ENCODE results near the gene PSKH1. TPM values are rescaled to one million over a fixed set of nuclear protein-coding genes. Genes with fewer than 3 reads are reported as not detected.
A peak's percentile ranks its signal among the peaks of the same experiment; 100 is the strongest.

The PSKH1 gene
- total and polyA plus RNA-seq, 4 donors: 8.3 to 23.8 (median 13.8) TPM

DNA sequence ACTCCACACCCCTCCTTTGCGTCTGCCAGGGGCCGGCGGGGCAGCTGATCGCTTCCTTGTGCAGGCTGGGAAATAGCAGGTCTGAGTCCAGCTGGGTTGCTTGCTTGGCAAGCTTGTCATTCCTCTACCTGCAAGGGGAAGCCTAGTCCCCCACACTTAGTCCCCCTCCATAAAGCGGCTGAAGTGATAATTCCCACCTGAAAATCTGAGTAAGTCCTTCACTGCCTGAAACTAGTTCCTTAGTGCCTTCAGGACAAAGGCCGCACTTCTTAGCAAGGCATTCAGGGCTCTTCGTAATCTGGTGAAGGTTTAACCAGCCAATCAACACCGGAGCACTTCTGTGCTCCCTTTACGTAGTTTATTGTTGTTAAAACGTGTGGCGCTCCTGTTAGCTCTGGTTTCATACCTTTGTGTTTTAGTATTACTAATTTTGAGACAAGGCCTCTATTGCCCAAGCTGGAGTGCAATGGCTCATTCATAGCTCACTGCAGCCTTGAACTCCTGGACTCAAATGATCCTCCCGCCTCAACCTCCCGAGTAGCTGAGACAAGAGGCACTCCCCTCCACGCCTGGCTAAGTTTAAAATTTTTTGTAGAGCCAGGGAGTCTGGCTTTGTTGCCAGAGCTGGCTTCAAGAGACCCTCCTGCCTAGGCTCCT is 817 bp downstream of the PSKH1 start:
- peak overlapping the region; percentile 85 to 93 (median 86) for H3K4me3 ChIP-seq (ENCODE audit: low read depth in 1 of 3, low read length in 3 of 3)
- no peaks in the 10 kb centered on the region for H3K27me3 ChIP-seq (ENCODE audit: control insufficient read depth in 4 of 4, insufficient read depth in 4 of 4, low read length in 3 of 4)
- 13% methylated on average over 14 of the region's 14 CpGs for WGBS
- H3K36me3 ChIP-seq (ENCODE audit: control insufficient read depth in 4 of 4, insufficient read depth in 3 of 4, low read depth in 1 of 4, low read length in 3 of 4): no peaks in the 10 kb centered on the region
- TF ChIP-seq JUND (IDR thresholded peaks at IDR 0.05): no peak
- TF ChIP-seq, protein P1, sequence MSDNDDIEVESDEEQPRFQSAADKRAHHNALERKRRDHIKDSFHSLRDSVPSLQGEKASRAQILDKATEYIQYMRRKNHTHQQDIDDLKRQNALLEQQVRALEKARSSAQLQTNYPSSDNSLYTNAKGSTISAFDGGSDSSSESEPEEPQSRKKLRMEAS (IDR thresholded peaks at IDR 0.05): no peak
- TF ChIP-seq RXRA (IDR thresholded peaks at IDR 0.05): no peak
- no peak for TF ChIP-seq FOXA2 (IDR thresholded peaks at IDR 0.05)
- TF ChIP-seq SP1 (IDR thresholded peaks at IDR 0.05): no peak
- TF ChIP-seq NR2F2 (IDR thresholded peaks at IDR 0.05): no peak
- TF ChIP-seq TAF1 (conservative IDR thresholded peaks at IDR 0.05): no peak
- no peak for TF ChIP-seq HNF4A (conservative IDR thresholded peaks at IDR 0.05)
- TF ChIP-seq, protein P2, sequence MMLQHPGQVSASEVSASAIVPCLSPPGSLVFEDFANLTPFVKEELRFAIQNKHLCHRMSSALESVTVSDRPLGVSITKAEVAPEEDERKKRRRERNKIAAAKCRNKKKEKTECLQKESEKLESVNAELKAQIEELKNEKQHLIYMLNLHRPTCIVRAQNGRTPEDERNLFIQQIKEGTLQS (IDR thresholded peaks at IDR 0.05): no peak
- TF ChIP-seq, protein P3, sequence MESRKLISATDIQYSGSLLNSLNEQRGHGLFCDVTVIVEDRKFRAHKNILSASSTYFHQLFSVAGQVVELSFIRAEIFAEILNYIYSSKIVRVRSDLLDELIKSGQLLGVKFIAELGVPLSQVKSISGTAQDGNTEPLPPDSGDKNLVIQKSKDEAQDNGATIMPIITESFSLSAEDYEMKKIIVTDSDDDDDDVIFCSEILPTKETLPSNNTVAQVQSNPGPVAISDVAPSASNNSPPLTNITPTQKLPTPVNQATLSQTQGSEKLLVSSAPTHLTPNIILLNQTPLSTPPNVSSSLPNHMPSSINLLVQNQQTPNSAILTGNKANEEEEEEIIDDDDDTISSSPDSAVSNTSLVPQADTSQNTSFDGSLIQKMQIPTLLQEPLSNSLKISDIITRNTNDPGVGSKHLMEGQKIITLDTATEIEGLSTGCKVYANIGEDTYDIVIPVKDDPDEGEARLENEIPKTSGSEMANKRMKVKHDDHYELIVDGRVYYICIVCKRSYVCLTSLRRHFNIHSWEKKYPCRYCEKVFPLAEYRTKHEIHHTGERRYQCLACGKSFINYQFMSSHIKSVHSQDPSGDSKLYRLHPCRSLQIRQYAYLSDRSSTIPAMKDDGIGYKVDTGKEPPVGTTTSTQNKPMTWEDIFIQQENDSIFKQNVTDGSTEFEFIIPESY (IDR thresholded peaks at IDR 0.05): no peak
- TF ChIP-seq, protein P4, sequence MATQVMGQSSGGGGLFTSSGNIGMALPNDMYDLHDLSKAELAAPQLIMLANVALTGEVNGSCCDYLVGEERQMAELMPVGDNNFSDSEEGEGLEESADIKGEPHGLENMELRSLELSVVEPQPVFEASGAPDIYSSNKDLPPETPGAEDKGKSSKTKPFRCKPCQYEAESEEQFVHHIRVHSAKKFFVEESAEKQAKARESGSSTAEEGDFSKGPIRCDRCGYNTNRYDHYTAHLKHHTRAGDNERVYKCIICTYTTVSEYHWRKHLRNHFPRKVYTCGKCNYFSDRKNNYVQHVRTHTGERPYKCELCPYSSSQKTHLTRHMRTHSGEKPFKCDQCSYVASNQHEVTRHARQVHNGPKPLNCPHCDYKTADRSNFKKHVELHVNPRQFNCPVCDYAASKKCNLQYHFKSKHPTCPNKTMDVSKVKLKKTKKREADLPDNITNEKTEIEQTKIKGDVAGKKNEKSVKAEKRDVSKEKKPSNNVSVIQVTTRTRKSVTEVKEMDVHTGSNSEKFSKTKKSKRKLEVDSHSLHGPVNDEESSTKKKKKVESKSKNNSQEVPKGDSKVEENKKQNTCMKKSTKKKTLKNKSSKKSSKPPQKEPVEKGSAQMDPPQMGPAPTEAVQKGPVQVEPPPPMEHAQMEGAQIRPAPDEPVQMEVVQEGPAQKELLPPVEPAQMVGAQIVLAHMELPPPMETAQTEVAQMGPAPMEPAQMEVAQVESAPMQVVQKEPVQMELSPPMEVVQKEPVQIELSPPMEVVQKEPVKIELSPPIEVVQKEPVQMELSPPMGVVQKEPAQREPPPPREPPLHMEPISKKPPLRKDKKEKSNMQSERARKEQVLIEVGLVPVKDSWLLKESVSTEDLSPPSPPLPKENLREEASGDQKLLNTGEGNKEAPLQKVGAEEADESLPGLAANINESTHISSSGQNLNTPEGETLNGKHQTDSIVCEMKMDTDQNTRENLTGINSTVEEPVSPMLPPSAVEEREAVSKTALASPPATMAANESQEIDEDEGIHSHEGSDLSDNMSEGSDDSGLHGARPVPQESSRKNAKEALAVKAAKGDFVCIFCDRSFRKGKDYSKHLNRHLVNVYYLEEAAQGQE (IDR thresholded peaks at IDR 0.05): no peak
- no peak for TF ChIP-seq HNF4G (IDR thresholded peaks at IDR 0.05)
- no peak for TF ChIP-seq RAD21 (IDR thresholded peaks at IDR 0.05)
- no peak for TF ChIP-seq EGR1 (IDR thresholded peaks at IDR 0.05; ENCODE audit: low read depth in 2 of 2)
- no peak for TF ChIP-seq GABPA (IDR thresholded peaks at IDR 0.05 in 1 of 2, conservative IDR thresholded peaks at IDR 0.05 in 1 of 2)
- TF ChIP-seq YY1 (IDR thresholded peaks at IDR 0.05): no peak
- peak overlapping the region; percentile 91 to 93 for H3K27ac ChIP-seq (ENCODE audit: low read depth in 1 of 2, low read length in 2 of 2)
- DNase-seq (ENCODE audit: low spot score): no peak
- H3K9ac ChIP-seq (ENCODE audit: low read depth in 1 of 2, low read length in 2 of 2): peak overlapping the region; percentile 75 to 90
- H3K4me1 ChIP-seq (ENCODE audit: control insufficient read depth in 4 of 4, insufficient read depth in 4 of 4, low read length in 3 of 4): peaks cover 7 to 19% (median 16%) of the 10 kb centered on the region in 4 donors
- H3K9me3 ChIP-seq (ENCODE audit: control insufficient read depth in 4 of 4, low read length in 3 of 4): no peaks in the 10 kb centered on the region

DNA sequence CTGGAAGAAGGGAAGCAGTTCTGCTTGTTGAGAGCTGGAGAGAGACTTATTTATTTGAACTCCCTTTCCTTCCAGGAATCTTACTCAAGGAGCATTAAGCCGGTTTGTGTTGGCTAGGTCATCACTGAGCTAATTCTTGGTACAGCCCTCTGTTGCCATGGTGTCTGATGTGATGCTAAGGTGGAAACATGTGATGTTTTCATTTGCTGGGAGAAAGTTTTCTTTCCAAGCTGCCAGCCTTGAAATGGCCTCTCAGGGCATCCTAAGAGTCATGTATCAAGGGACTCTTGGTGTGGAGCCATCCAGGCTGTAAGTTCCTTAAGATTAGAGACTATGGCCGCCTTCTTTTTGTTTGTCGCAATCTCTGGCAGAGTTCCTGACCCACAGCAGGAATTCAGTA is 4.2 kb downstream of the PSKH1 start:
- Histone ChIP-seq H3K27ac (ENCODE audit: low read depth in 1 of 2, low read length in 2 of 2) (no peak overlapping the region), H3K9ac (ENCODE audit: low read depth in 1 of 2, low read length in 2 of 2) (no peak overlapping the region), H3K4me3 (ENCODE audit: low read depth in 1 of 3, low read length in 3 of 3) (no peak overlapping the region), H3K27me3 (ENCODE audit: control insufficient read depth in 4 of 4, insufficient read depth in 4 of 4, low read length in 3 of 4) (no peaks in the 10 kb centered on the region), H3K9me3 (ENCODE audit: control insufficient read depth in 4 of 4, low read length in 3 of 4) (no peaks in the 10 kb centered on the region), H3K4me1 (ENCODE audit: control insufficient read depth in 4 of 4, insufficient read depth in 4 of 4, low read length in 3 of 4) (peaks cover 9 to 23% (median 18%) of the 10 kb centered on the region in 4 donors), H3K36me3 (ENCODE audit: control insufficient read depth in 4 of 4, insufficient read depth in 3 of 4, low read depth in 1 of 4, low read length in 3 of 4) (peaks cover 0 to 2% (median 0%) of the 10 kb centered on the region in 4 donors)
- TF ChIP-seq, protein P1 (IDR thresholded peaks at IDR 0.05): no peak
- TF ChIP-seq RXRA (IDR thresholded peaks at IDR 0.05): no peak
- 87% methylated on average over 3 of the region's 3 CpGs for WGBS
- DNase-seq (ENCODE audit: low spot score): no peak

All from liver (tissue), 9 donors.